ENCODE measurements around the gene ACCS.

ACCS gene

DNA sequence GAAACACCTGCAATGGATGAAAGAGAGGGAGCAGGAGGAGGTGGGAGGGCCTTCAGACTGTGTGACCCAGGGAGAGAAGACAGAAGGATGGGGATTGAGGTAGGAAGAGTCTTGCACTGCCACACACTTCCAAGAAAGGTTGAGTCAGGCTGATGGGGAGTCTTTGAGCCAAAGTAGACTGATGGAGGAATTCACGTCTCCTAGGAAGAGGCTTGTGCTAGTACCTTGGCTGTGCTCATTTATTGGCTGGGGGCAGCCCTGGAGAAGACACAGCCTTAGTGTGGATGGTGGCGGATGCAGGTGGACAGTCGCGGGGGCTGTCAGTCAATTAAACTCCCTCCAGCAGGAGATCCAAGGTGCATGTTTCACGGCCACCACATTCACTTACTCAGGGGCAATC lies 34.5 kb upstream of the ACCS start:
- no peak for FAIRE-seq
- no peak for DNase-seq (ENCODE audit: insufficient read length, low spot score)
- TF ChIP-seq, protein P1, sequence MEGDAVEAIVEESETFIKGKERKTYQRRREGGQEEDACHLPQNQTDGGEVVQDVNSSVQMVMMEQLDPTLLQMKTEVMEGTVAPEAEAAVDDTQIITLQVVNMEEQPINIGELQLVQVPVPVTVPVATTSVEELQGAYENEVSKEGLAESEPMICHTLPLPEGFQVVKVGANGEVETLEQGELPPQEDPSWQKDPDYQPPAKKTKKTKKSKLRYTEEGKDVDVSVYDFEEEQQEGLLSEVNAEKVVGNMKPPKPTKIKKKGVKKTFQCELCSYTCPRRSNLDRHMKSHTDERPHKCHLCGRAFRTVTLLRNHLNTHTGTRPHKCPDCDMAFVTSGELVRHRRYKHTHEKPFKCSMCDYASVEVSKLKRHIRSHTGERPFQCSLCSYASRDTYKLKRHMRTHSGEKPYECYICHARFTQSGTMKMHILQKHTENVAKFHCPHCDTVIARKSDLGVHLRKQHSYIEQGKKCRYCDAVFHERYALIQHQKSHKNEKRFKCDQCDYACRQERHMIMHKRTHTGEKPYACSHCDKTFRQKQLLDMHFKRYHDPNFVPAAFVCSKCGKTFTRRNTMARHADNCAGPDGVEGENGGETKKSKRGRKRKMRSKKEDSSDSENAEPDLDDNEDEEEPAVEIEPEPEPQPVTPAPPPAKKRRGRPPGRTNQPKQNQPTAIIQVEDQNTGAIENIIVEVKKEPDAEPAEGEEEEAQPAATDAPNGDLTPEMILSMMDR (IDR thresholded peaks at IDR 0.05; ENCODE audit: insufficient read depth, missing control alignments), result no peak

DNA sequence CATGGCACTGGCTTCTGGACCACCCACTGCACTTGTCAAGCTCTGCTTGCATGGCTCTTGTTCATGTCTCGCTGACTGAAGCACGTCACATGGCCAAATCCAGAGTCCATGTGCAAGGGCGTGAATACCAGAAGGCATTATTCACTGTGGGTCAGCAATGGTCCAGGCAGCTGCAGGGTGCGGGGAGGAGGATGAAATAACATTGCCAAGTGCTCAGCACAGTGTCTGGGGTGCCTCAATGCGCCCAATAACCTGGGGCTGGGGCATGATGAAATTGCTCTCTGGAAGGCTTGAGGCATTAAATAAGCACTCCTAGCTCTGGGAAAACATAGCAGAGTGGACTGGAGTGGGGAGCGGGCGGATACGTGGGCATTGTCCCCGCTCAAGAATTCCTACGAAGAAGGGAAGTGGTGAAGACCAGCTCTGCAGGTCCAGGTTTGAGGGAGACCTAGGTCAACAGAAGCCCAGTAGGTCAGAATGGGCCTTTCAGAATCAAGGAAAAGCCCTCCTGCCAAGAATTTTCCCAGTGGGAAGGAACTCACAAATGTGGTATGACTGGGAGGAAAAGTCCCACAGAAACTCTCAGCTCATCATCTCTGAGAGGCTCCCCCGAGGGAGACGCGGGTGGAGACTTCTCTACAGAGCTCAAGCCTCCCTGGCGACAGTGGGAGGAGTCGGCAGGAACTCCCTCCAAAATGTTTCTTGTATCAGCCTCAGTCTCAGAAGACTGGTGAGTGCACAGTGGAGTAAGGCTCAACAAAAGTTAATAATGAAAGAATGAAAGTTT lies 33.6 kb upstream of the ACCS start:
- no peak for FAIRE-seq
- TF ChIP-seq, protein P1 (IDR thresholded peaks at IDR 0.05; ENCODE audit: insufficient read depth, missing control alignments), result no peak

DNA sequence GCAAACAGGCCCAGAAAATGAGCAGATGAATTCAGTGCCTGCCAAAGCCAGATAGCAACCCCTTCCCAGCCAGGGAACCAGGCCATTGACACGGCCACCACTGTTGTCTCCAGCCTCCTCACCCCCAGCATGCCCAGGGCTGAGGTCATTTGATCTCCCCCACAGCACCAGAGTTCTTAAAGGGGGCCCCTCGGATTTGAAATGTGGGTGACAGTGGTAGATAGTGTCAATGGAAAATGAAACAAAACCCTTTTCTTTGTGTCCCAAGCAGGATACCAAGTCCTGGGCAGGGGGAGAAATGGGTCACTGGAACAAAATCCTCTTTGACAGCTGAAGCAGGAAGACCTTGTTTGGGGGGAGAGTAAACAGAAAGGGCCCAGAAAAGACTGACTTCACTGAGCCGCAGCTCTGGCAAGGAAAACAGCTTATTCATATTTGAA lies 32.6 kb upstream of the ACCS start:
- FAIRE-seq (no peak), DNase-seq (ENCODE audit: insufficient read length, low spot score) (no peak)

More for the DNA sequence above, 33.6 kb upstream of the ACCS start:
- no peak for DNase-seq (ENCODE audit: insufficient read length, low spot score)

DNA sequence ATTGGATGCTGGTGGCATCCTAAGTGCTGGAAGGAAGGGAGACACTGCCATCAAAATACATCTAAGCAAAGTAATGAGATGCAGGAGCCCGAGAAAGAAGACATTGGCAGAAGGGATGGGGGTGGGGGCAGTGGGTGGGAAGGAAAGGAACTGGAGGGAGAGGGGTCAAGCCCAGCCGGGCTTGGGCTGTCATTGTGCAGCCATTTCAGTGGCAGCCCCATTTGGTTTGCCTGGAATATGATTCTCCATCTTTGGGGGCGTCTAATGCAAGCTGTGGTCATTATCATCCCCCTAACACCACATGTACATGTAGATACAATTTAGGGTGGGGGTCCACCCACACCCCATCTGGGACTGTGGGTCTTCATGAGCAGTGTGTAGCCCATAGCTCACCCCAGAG lies 32.2 kb upstream of the ACCS start:
- FAIRE-seq, result no peak
- TF ChIP-seq, protein P1 (IDR thresholded peaks at IDR 0.05; ENCODE audit: insufficient read depth, missing control alignments), result no peak
- no peak for DNase-seq (ENCODE audit: insufficient read length, low spot score)

More for the DNA sequence above, 32.6 kb upstream of the ACCS start:
- TF ChIP-seq, protein P1 (IDR thresholded peaks at IDR 0.05; ENCODE audit: insufficient read depth, missing control alignments), result no peak

DNA sequence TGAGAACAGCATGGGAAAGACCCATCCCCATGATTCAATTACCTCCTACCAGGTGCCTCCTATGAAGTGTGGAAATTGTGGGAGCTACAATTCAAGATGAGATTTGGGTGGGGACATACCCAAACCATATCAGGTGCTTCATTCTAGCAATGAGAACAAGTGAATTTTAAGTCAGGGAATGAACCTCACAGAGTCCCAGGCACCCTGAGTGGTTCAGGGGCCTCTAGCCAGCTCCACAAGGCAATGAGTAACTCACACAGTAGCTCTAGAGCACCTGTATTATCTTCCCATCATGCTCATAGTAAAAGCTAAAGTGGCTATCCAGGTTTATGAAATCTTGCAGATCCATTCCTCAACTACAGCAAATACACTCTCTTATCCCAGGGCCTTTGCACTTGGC lies 31.4 kb upstream of the ACCS start:
- no peak for FAIRE-seq
- TF ChIP-seq, protein P1 (IDR thresholded peaks at IDR 0.05; ENCODE audit: insufficient read depth, missing control alignments), result no peak
- no peak for DNase-seq (ENCODE audit: insufficient read length, low spot score)

DNA sequence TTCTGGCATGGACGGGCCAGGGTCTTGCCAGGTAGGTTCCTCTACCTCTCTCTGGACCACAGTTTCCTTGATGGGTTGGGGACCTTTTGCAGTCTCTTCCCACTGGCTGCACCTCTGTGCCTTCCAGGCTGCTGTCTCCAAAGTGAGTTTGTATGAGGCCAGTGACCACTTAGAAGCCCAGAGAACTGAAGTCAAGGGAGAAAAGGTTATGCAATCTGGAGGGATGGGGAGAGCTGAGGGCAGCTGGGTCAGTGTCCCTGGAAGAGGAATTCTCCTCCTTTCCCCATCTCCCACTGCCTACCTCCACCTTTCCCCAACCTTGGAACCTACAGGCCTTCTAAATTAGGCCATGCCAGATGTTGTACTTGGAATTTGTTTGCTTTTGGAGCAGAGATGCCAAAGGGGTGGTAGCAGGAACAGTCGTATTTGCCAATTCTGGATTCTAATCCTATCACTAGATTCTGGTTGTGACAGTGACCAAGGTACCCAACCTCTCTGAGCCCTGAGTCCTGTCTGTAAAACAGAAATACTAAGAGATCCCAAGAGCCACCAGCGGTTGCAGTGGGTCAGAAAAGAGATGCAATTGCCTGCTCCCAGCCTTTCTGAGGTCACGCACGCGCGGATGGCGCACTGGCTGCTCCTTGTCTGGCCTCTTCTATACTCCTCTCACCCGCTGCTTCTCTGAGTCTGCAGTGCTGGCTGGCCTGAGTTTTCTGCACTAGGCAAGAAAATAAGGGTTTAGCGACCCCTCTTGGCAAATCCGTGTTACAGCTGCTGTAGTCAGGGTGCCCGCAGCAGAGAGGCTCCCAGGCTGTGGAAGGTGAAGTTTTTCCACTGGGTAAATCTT lies 29.0 kb upstream of the ACCS start:
- DNase-seq (ENCODE audit: insufficient read length, low spot score) (peak; percentile 49), FAIRE-seq (no peak)
- TF ChIP-seq, protein P1 (IDR thresholded peaks at IDR 0.05; ENCODE audit: insufficient read depth, missing control alignments), result peak; percentile 95
